Neural cell (in vitro differentiated cells): ENCODE results near the gene AGBL4. TPM values are rescaled to one million over a fixed set of nuclear protein-coding genes. Genes with fewer than 3 reads are reported as not detected.

ENCODE experiments used
- H2AFZ ChIP-seq: fragments of 200-600, 300-800 bp; sonication (generic), shearing (Covaris generic); 2 replicates; pipeline ENCODE4 v1.6.0; 2014; ENCODE audit warnings: low read depth, mild to moderate bottlenecking, antibody characterized with exemption, low read length, moderate library complexity
- H3F3A ChIP-seq: fragments of 200-600 bp; shearing (Covaris generic); 2 replicates; pipeline ENCODE4 v1.6.1; 2016; ENCODE audit warnings: mild to moderate bottlenecking, moderate library complexity, mixed read lengths, antibody characterized with exemption, low read length; ENCODE audit not compliant: insufficient read depth, poor library complexity, severe bottlenecking
- H3K27ac ChIP-seq: fragments of 200-600, 300-800 bp; sonication (generic), shearing (Covaris generic); 2 replicates; pipeline ENCODE4 v1.5.1; 2014; ENCODE audit warnings: mild to moderate bottlenecking, low read length, moderate library complexity
- H3K27me3 ChIP-seq: fragments of 300-800, 200-600 bp; sonication (generic), shearing (Covaris generic); 2 replicates; pipeline ENCODE4 v1.6.0; 2014; ENCODE audit warnings: mild to moderate bottlenecking, low read depth, low read length, moderate library complexity; ENCODE audit not compliant: insufficient read depth
- H3K36me3 ChIP-seq: fragments of 300-800, 200-600 bp; sonication (generic), shearing (Covaris generic); 2 replicates; pipeline ENCODE4 v1.5.1; 2014; ENCODE audit warnings: mild to moderate bottlenecking, antibody characterized with exemption, low read length, moderate library complexity; ENCODE audit not compliant: insufficient read depth
- H3K4me2 ChIP-seq: fragments of 300-800, 200-600 bp; sonication (generic), shearing (Covaris generic); 2 replicates; pipeline ENCODE4 v1.6.0; 2014; ENCODE audit warnings: mild to moderate bottlenecking, low read length
- H3K4me3 ChIP-seq: fragments of 300-800, 200-600 bp; sonication (generic), shearing (Covaris generic); 2 replicates; pipeline ENCODE4 v1.5.1; 2014; ENCODE audit warnings: mild to moderate bottlenecking, low read length, moderate library complexity
- H3K79me2 ChIP-seq: fragments of 200-600 bp; shearing (Covaris generic); replicated peaks from 2 replicates; pipeline ENCODE4 v1.6.0; 2014; ENCODE audit warnings: mild to moderate bottlenecking, low read length, moderate library complexity; ENCODE audit not compliant: insufficient read depth
- H3K9ac ChIP-seq: fragments of 300-800, 200-600 bp; sonication (generic), shearing (Covaris generic); 2 replicates; pipeline ENCODE4 v1.6.1; 2016; ENCODE audit warnings: mild to moderate bottlenecking, low read length, mixed read lengths
- H3K9me2 ChIP-seq: fragments of 200-600 bp; shearing (Covaris generic); 2 replicates; pipeline ENCODE4 v1.6.1; 2016; ENCODE audit warnings: mild to moderate bottlenecking, low read length, mixed read lengths; ENCODE audit not compliant: insufficient read depth
- H3K9me3 ChIP-seq: fragments of 200-600, 300-800 bp; sonication (generic), shearing (Covaris generic); 2 replicates; pipeline ENCODE4 v1.6.1; 2016; ENCODE audit warnings: mild to moderate bottlenecking, mixed run types, low read length, moderate library complexity, mixed read lengths
- H4K20me1 ChIP-seq: fragments of 200-600 bp; shearing (Covaris generic); 2 replicates; pipeline ENCODE4 v1.6.1; 2016; ENCODE audit warnings: mild to moderate bottlenecking, mixed run types; ENCODE audit not compliant: insufficient read depth
- CTCF ChIP-seq: fragments of 450-650 bp; IDR thresholded peaks from 2 replicates; pipeline ENCODE4 v1.5.1; 2014; ENCODE audit warnings: antibody characterized with exemption, mild to moderate bottlenecking, moderate library complexity; ENCODE audit not compliant: poor library complexity, severe bottlenecking
- EP300 ChIP-seq: fragments of 450-650 bp; conservative IDR thresholded peaks from 2 replicates; pipeline ENCODE4 v1.6.1; 2014; ENCODE audit warnings: antibody characterized with exemption, mild to moderate bottlenecking, moderate library complexity; ENCODE audit not compliant: poor library complexity, severe bottlenecking
- EZH2 ChIP-seq: fragments of 200-600, 300-800 bp; shearing (Covaris generic), sonication (generic); IDR thresholded peaks from 2 replicates; pipeline ENCODE4 v1.6.1; 2014; ENCODE audit warnings: antibody characterized with exemption, low read length, borderline replicate concordance, mild to moderate bottlenecking; ENCODE audit not compliant: insufficient read depth, poor library complexity, severe bottlenecking
- MXI1 ChIP-seq: fragments of 450-650 bp; conservative IDR thresholded peaks from 2 replicates; pipeline ENCODE4 v1.6.1; 2014; ENCODE audit warnings: antibody characterized with exemption, mild to moderate bottlenecking; ENCODE audit not compliant: poor library complexity, severe bottlenecking
- POLR2AphosphoS5 ChIP-seq: IDR thresholded peaks from 2 replicates; pipeline ENCODE4 v1.6.1; 2012
- RAD21 ChIP-seq: fragments of 450-650 bp; conservative IDR thresholded peaks from 2 replicates; pipeline ENCODE4 v1.6.1; 2014; ENCODE audit warnings: antibody characterized with exemption, mild to moderate bottlenecking, moderate library complexity
- REST ChIP-seq: IDR thresholded peaks from 2 replicates; pipeline ENCODE4 v1.6.1; 2012; ENCODE audit warnings: borderline replicate concordance
- SMC3 ChIP-seq: fragments of 450-650 bp; conservative IDR thresholded peaks from 2 replicates; pipeline ENCODE4 v1.6.1; 2014; ENCODE audit warnings: antibody characterized with exemption, mild to moderate bottlenecking, moderate library complexity; ENCODE audit not compliant: poor library complexity
- TAF1 ChIP-seq: IDR thresholded peaks from 2 replicates; pipeline ENCODE4 v1.6.1; 2012; ENCODE audit warnings: low read depth
- polyA plus RNA-seq: library from polyadenylated mRNA; depleted of rRNA; stranded (reverse); fragments of >200 nt; gene quantifications from 2 replicates; pipeline ENCODE4 v1.2.3, GENCODE V29; 2014

Gene AGBL4
- polyA plus RNA-seq, 1 donor from 2014 or later = 1.3 TPM

GRCh38 chr1:48602349-48602748 lies 1421.4 kb downstream of the AGBL4 start:
- Histone ChIP-seq H3K9me3 (no peaks in the 10 kb centered on the region), H3K4me2 (no peak overlapping the region), H2AFZ (no peak overlapping the region), H4K20me1 (no peaks in the 10 kb centered on the region), H3K27me3 (no peaks in the 10 kb centered on the region), H3K4me3 (no peak overlapping the region), H3K9me2 (no peaks in the 10 kb centered on the region), H3K79me2 (no peaks in the 10 kb centered on the region), H3K9ac (no peak overlapping the region), H3K27ac (no peak overlapping the region), H3K36me3 (no peaks in the 10 kb centered on the region), H3F3A (no peaks in the 10 kb centered on the region)
- TF ChIP-seq REST = no peak
- no peak for TF ChIP-seq TAF1
- no peak for TF ChIP-seq SMC3
- TF ChIP-seq MXI1 = no peak
- no peak for TF ChIP-seq CTCF
- no peak for TF ChIP-seq RAD21
- TF ChIP-seq EZH2 = no peak
- no peak for TF ChIP-seq EP300
- no peak for TF ChIP-seq POLR2AphosphoS5

GRCh38 chr1:48600182-48600581 lies 1423.6 kb downstream of the AGBL4 start:
- H4K20me1 ChIP-seq = no peaks in the 10 kb centered on the region
- H2AFZ ChIP-seq = no peak overlapping the region
- H3K9me2 ChIP-seq = no peaks in the 10 kb centered on the region
- no peak overlapping the region for H3K9ac ChIP-seq
- H3K79me2 ChIP-seq = no peaks in the 10 kb centered on the region
- H3K4me3 ChIP-seq = no peak overlapping the region
- H3F3A ChIP-seq = no peaks in the 10 kb centered on the region
- H3K27me3 ChIP-seq = no peaks in the 10 kb centered on the region
- TF ChIP-seq REST (no peak), SMC3 (no peak), RAD21 (no peak), EZH2 (no peak), MXI1 (no peak), TAF1 (no peak), EP300 (no peak), POLR2AphosphoS5 (no peak), CTCF (no peak)
- H3K27ac ChIP-seq = no peak overlapping the region
- H3K36me3 ChIP-seq = no peaks in the 10 kb centered on the region
- H3K9me3 ChIP-seq = no peaks in the 10 kb centered on the region
- H3K4me2 ChIP-seq = no peak overlapping the region
